Adipocyte (in vitro differentiated cells): ENCODE measurements around the gene OAS2.

Experiments used
- DNase-seq: peaks from one replicate; pipeline ENCODE4 v3.0.0-alpha.2; 2015; ENCODE audit warnings: low read depth
- H3K27me3 ChIP-seq: replicated peaks from 2 replicates; pipeline ENCODE4 v1.7.0; 2013; ENCODE audit warnings: mild to moderate bottlenecking, low read length, moderate library complexity; ENCODE audit not compliant: control insufficient read depth, insufficient read depth
- H3K36me3 ChIP-seq: 2 replicates; pipeline ENCODE4 v1.7.0; 2013; ENCODE audit warnings: low read length, mild to moderate bottlenecking, moderate library complexity; ENCODE audit not compliant: control insufficient read depth, insufficient read depth, severe bottlenecking
- H3K4me1 ChIP-seq: 2 replicates; pipeline ENCODE4 v1.7.0; 2013; ENCODE audit warnings: mild to moderate bottlenecking, low read length, moderate library complexity; ENCODE audit not compliant: control insufficient read depth, insufficient read depth
- H3K4me3 ChIP-seq: 2 replicates; pipeline ENCODE4 v1.7.0; 2013; ENCODE audit warnings: mild to moderate bottlenecking, low read length, moderate library complexity
- H3K9ac ChIP-seq: 2 replicates; pipeline ENCODE4 v1.7.0; 2013; ENCODE audit warnings: mild to moderate bottlenecking, low read length, moderate library complexity
- H3K9me3 ChIP-seq: 2 replicates; pipeline ENCODE4 v1.7.0; 2013; ENCODE audit warnings: mild to moderate bottlenecking, low read length, moderate library complexity; ENCODE audit not compliant: control insufficient read depth

OAS2 gene

DNA sequence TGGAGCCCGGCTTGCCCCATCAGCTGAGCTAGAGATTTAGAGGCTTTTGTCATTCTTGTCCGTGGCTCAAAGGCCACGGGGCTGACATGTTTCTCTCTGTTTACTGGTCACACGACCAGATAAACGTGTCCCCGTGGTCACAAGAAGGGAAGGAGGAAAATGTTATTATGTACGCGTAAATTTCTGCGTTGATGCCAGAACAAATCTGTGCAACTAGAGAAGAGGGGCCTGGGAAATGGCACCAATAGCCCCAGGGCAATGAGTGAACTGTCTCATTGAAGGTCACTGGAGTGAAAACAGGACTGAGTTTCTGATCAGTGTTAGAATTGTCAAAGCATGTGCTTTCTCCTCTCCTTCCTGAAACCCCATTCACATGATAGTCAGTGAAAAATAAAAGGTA lies 25.3 kb downstream of the OAS2 start:
- no peaks in the 10 kb centered on the region for H3K4me1 ChIP-seq
- no peak for DNase-seq
- no peak overlapping the region for H3K9ac ChIP-seq
- H3K36me3 ChIP-seq: no peaks in the 10 kb centered on the region
- no peak overlapping the region for H3K4me3 ChIP-seq
- H3K27me3 ChIP-seq: no peaks in the 10 kb centered on the region
- no peaks in the 10 kb centered on the region for H3K9me3 ChIP-seq

DNA sequence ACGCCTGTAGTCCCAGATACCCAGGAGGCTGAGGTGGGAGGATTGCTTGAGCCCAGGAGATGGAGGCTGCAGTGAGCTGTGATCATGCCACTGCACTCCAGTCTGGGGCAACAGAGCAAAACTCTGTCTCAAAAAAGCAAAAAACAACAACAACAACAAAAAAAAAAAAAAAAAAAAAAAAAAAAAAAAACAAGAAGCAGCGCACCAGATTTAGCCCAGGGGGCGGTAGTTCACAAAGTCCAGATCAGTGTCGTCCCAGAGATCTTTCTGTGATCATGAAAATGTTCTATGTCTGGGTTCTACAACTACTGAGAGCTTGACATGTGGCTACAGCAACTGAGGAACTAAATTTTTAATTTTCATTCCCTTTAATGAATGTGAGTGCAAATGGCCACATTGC lies 27.4 kb downstream of the OAS2 start:
- no peaks in the 10 kb centered on the region for H3K4me1 ChIP-seq
- peak; percentile 1 for DNase-seq

DNA sequence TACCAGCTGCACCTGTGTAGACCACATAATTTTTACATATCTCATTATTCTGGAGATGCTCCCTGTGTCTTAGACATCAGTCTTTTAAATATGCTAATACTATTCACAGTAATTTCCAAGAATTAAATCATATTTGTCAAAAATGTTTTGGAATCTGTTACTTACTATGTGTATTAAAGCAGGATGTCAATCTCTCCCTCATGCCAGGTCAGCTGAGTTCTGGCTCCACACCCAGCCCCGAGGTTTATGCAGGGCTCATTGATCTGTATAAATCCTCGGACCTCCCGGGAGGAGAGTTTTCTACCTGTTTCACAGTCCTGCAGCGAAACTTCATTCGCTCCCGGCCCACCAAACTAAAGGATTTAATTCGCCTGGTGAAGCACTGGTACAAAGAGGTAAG lies 27.9 kb downstream of the OAS2 start:
- H3K9ac ChIP-seq: no peak overlapping the region
- H3K27me3 ChIP-seq: no peaks in the 10 kb centered on the region
- H3K9me3 ChIP-seq: peaks cover 2% of the 10 kb centered on the region
- no peaks in the 10 kb centered on the region for H3K36me3 ChIP-seq
- H3K4me1 ChIP-seq: no peaks in the 10 kb centered on the region
- no peak for DNase-seq
- no peak overlapping the region for H3K4me3 ChIP-seq

More for the DNA sequence above, 27.4 kb downstream of the OAS2 start:
- H3K27me3 ChIP-seq: no peaks in the 10 kb centered on the region
- no peaks in the 10 kb centered on the region for H3K9me3 ChIP-seq
- H3K9ac ChIP-seq: no peak overlapping the region
- no peaks in the 10 kb centered on the region for H3K36me3 ChIP-seq
- no peak overlapping the region for H3K4me3 ChIP-seq

DNA sequence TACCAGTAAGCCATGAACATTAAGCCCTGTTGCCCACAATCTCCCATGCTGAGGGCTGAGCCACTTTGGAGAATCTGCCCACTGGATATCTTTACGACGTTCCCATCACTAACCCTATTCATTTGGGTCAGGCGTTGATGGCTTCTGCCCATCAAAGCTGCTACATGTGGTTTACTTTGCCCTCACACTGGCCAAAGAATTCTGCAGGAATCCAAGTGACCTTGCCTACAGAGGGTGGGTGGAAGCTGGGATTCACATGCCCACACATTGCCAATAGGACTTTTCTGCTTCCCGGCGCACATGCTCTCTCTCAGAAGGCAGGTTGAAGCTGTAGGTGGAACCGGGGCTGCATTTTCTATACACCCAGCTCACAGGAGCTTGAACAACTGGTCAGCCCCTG lies 28.3 kb downstream of the OAS2 start:
- Histone ChIP-seq H3K36me3 (no peaks in the 10 kb centered on the region), H3K9me3 (peaks cover 5% of the 10 kb centered on the region), H3K4me1 (no peaks in the 10 kb centered on the region), H3K4me3 (no peak overlapping the region), H3K27me3 (no peaks in the 10 kb centered on the region), H3K9ac (no peak overlapping the region)
- DNase-seq: no peak

DNA sequence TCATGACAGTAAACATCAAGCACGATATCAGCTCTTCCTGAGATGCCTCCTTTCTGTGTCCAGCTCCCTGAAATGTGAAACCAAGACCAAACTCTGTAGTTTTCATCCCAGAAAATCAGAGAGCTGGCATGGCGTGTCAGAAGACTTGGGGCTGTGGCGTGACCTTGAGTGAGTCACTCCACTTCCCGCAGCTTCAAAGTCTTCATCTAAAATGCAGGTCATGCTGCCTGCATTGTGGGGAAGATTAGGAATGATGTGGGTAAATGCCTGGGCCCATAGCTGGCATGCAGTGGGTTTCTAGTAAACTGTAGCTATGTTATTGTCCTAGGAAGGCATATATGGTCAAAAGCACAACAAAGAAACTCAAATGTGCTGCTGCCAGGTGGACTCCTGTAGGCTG lies 28.8 kb downstream of the OAS2 start:
- Histone ChIP-seq H3K4me3 (no peak overlapping the region), H3K9me3 (peaks cover 5% of the 10 kb centered on the region), H3K4me1 (no peaks in the 10 kb centered on the region), H3K9ac (no peak overlapping the region), H3K36me3 (no peaks in the 10 kb centered on the region), H3K27me3 (no peaks in the 10 kb centered on the region)
- DNase-seq: peak; percentile 61

DNA sequence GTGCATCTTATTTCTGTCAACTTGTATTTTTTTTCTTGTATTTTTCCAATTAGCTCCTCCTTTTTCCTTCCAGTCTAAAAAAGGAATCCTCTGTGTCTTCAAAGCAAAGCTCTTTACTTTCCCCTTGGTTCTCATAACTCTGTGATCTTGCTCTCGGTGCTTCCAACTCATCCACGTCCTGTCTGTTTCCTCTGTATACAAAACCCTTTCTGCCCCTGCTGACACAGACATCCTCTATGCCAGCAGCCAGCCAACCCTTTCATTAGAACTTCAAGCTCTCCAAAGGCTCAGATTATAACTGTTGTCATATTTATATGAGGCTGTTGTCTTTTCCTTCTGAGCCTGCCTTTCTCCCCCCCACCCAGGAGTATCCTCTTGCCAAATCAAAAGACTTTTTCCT lies 32.4 kb downstream of the OAS2 start:
- Histone ChIP-seq H3K4me1 (peaks cover 10% of the 10 kb centered on the region), H3K27me3 (no peaks in the 10 kb centered on the region), H3K9ac (no peak overlapping the region), H3K9me3 (peaks cover 5% of the 10 kb centered on the region), H3K4me3 (no peak overlapping the region), H3K36me3 (no peaks in the 10 kb centered on the region)
- no peak for DNase-seq

DNA sequence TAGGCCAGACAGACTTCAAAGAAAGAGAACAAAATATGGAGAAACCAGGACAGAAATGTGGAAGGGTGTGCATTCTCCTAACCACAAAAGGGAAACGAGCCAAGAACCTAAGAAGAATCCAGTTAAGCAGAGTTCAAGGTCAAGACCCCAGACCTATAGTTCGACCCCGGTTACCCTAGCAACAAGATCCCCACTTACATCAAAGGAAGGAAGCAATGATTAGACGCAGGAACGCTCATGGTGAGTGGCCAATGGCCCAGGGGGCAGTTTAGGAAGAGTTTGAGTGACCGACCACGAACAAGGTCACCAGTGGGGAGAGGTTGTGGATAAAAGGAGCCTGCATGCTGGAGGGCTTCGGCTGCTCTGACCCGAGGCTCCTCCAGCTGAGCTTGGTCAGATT lies 36.2 kb downstream of the OAS2 start:
- no peaks in the 10 kb centered on the region for H3K27me3 ChIP-seq
- H3K4me1 ChIP-seq: peaks cover 10% of the 10 kb centered on the region
- peaks cover 5% of the 10 kb centered on the region for H3K9me3 ChIP-seq
- H3K4me3 ChIP-seq: no peak overlapping the region
- no peaks in the 10 kb centered on the region for H3K36me3 ChIP-seq
- DNase-seq: no peak
- no peak overlapping the region for H3K9ac ChIP-seq

DNA sequence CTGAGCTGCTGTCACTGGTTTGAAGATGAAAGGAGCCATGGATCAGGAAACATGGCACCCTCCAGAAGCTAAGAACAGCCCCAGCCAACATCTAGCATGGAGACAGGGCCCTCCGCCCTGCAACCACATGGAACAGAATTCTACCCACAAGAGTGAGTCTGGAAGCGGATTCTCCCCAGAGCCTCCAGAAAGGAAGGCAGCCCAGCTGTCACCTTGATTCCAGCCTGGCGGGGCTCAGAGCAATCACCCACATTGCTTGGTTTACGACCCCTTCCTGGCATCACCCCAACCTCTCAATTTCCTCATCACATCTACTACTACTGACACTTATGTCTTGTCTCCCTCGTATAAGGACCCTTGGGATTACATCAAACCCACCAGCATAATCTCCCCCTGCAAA lies 38.5 kb downstream of the OAS2 start:
- no peak for DNase-seq

DNA sequence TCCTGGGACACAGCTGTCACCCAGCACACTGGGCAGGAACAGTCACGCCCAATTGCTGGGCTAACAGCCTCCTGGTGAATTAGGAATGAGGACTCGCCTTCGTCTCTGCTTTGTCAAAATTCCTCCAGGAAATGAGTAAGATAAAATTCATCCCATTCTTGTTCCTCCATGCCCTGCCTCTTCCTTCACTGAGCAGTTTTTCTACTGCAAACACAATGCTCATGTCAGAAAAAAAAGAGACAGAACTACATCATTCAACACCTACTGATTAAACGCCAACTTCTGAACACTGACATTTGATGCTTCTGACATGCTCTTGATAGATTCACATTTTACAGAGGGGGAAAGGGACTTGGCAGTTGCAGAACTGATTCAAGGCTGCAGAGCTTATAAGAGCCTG lies 40.7 kb downstream of the OAS2 start:
- H3K4me1 ChIP-seq: peaks cover 10% of the 10 kb centered on the region
- H3K4me3 ChIP-seq: no peak overlapping the region
- no peak overlapping the region for H3K9ac ChIP-seq
- H3K27me3 ChIP-seq: peaks cover 13% of the 10 kb centered on the region
- no peaks in the 10 kb centered on the region for H3K9me3 ChIP-seq
- H3K36me3 ChIP-seq: no peaks in the 10 kb centered on the region
- DNase-seq: peak; percentile 33

More for the DNA sequence above, 38.5 kb downstream of the OAS2 start:
- Histone ChIP-seq H3K9me3 (no peaks in the 10 kb centered on the region), H3K4me1 (peaks cover 10% of the 10 kb centered on the region), H3K4me3 (no peak overlapping the region), H3K9ac (no peak overlapping the region), H3K27me3 (no peaks in the 10 kb centered on the region), H3K36me3 (no peaks in the 10 kb centered on the region)

DNA sequence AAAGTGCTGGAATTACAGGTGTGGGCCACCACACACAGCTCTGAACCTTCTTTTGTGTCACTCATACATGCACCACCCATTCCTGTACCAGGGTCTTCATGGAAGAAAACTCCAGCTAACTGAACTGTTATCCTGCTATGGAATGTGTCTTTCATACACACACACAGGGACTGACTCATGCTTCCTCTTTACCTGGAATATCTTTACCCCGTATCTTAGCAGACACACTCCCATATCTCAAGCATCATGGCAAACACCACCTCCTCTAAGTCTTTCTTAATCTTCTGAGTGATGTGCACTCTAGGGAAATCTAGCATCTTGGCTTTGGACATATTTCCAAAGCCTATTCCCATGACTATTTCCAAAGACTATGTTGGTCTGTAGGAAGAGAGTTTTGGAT lies 43.2 kb downstream of the OAS2 start:
- H3K4me1 ChIP-seq: no peaks in the 10 kb centered on the region
- H3K9ac ChIP-seq: no peak overlapping the region

DNA sequence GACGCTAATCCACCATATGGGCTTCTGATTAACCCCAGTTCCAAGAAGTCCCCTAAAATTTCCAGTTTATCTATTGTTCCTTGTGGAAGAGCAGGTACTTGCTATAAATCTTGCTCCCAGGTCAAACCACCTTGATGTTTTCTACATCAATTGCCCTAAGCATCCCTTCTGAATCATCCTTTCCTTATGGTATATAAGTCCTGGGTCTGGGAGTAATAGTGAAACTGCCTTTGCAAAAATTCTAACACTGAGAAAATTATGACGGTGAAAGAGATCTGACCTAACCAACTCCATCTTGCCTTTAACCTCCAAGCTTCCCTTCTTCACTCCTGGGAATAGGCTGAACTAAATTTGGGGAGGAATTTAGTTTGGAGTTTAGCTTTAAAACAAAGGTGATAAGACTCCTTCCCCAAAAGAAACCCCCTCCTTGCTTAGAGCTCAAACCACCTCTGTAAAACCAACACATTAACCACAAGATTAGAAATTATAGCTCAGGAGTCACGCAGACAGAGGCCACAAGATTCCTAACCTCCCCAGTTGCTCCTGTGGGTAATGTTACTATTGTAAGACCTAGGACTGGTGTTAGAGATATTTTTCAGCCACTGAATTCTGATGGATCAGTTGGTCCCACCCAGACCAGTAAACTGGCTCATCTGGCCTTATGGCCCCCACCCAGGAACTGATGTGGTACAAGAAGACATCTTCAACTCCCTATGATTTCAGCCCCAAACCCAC lies 44.4 kb downstream of the OAS2 start:
- Histone ChIP-seq H3K9me3 (no peaks in the 10 kb centered on the region), H3K4me3 (no peak overlapping the region), H3K27me3 (peaks cover 17% of the 10 kb centered on the region), H3K4me1 (no peaks in the 10 kb centered on the region), H3K9ac (no peak overlapping the region), H3K36me3 (no peaks in the 10 kb centered on the region)
- DNase-seq: no peak

More for the DNA sequence above, 43.2 kb downstream of the OAS2 start:
- Histone ChIP-seq H3K27me3 (peaks cover 17% of the 10 kb centered on the region), H3K36me3 (no peaks in the 10 kb centered on the region), H3K4me3 (no peak overlapping the region), H3K9me3 (no peaks in the 10 kb centered on the region)
- DNase-seq: no peak

DNA sequence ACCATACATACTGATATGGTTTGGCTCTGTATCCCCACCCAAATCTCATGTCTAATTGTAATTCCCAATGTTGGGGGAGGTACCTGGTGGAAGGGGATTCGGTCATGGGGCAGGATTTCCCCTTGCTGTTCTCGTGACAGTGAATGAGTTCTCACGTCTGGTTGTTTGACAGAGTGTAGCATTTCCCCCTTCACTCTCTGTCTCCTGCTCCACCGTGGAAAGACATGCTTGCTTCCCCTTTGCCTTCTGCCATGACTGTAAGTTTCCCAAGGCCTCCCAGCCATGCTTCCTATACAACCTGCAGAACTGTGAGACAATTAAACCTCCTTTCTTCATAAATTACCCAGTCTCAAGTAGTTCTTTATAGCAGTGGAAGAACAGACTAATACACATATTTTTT lies 49.4 kb downstream of the OAS2 start:
- no peaks in the 10 kb centered on the region for H3K9me3 ChIP-seq
- no peak for DNase-seq
- no peaks in the 10 kb centered on the region for H3K4me1 ChIP-seq
- H3K36me3 ChIP-seq: no peaks in the 10 kb centered on the region
- peaks cover 22% of the 10 kb centered on the region for H3K27me3 ChIP-seq
- no peak overlapping the region for H3K9ac ChIP-seq
- H3K4me3 ChIP-seq: no peak overlapping the region
